ENCODE measurements around the gene SCRN2.
A peak's percentile ranks its signal among the peaks of the same experiment; 100 is the strongest.

The SCRN2 gene

DNA sequence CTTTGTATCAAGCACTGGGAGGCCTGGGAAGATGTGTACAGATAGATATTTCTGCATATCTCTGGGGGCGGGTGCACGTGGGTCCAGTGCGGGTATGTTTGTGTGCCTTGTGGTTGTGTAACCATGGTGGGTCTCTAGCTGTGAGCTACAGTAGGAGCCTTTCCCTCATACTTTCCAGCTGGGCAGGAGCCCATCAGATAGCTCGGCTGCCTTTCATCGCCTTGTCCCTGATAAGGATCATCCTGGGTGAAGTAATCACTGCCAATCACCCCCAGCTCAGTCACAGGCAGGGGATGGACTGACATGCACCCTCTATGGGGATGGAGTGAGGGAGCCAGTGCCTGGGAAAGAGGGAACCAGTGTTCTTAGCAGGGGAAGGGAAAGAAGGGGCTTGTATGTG lies 3.2 kb upstream of the SCRN2 start:
- H3K4me1 ChIP-seq (ENCODE audit: control insufficient read depth, insufficient read depth, low read length, unreplicated experiment) = peaks cover 5% of the 10 kb centered on the region
- H3K79me2 ChIP-seq (ENCODE audit: control insufficient read depth, insufficient read depth, low read length, unreplicated experiment) = no peaks in the 10 kb centered on the region
- H3K27ac ChIP-seq (ENCODE audit: low read depth, low read length) = no peak overlapping the region
- no peak overlapping the region for H2AFZ ChIP-seq (ENCODE audit: low read length, unreplicated experiment)
- H3K4me3 ChIP-seq (ENCODE audit: low read depth, low read length) = no peak overlapping the region
- no peaks in the 10 kb centered on the region for H3K36me3 ChIP-seq (ENCODE audit: insufficient read depth, low read length)
- H3K27me3 ChIP-seq (ENCODE audit: insufficient read depth, low read length) = peaks cover 44% of the 10 kb centered on the region

GRCh38 chr17:47843391-47843730 lies 2.3 kb upstream of the SCRN2 start:
- no peak overlapping the region for H3K4me3 ChIP-seq (ENCODE audit: low read depth, low read length)
- H3K79me2 ChIP-seq (ENCODE audit: control insufficient read depth, insufficient read depth, low read length, unreplicated experiment) = no peaks in the 10 kb centered on the region
- no peak overlapping the region for H2AFZ ChIP-seq (ENCODE audit: low read length, unreplicated experiment)
- peaks cover 5% of the 10 kb centered on the region for H3K4me1 ChIP-seq (ENCODE audit: control insufficient read depth, insufficient read depth, low read length, unreplicated experiment)
- H3K36me3 ChIP-seq (ENCODE audit: insufficient read depth, low read length) = no peaks in the 10 kb centered on the region
- H3K27me3 ChIP-seq (ENCODE audit: insufficient read depth, low read length) = peaks cover 35% of the 10 kb centered on the region
- H3K27ac ChIP-seq (ENCODE audit: low read depth, low read length) = no peak overlapping the region

- peak overlapping the region; percentile 90 for H2AFZ ChIP-seq (ENCODE audit: low read length, unreplicated experiment)
- no peaks in the 10 kb centered on the region; the same call in 1 of the 2 replicates for H3K36me3 ChIP-seq (ENCODE audit: insufficient read depth, low read length)
- H3K4me1 ChIP-seq (ENCODE audit: control insufficient read depth, insufficient read depth, low read length, unreplicated experiment) = peaks cover 15% of the 10 kb centered on the region
- H3K27ac ChIP-seq (ENCODE audit: low read depth, low read length) = no peak overlapping the region
- no peaks in the 10 kb centered on the region for H3K79me2 ChIP-seq (ENCODE audit: control insufficient read depth, insufficient read depth, low read length, unreplicated experiment)
- H3K27me3 ChIP-seq (ENCODE audit: insufficient read depth, low read length) = peaks cover 18% of the 10 kb centered on the region
- peak overlapping the region; percentile 91 for H3K4me3 ChIP-seq (ENCODE audit: low read depth, low read length)
Observed at GRCh38 chr17:47841488-47842291, 617 bp upstream of the SCRN2 start.

GRCh38 chr17:47840001-47840741 lies 902 bp downstream of the SCRN2 start:
- Histone ChIP-seq H3K4me1 (ENCODE audit: control insufficient read depth, insufficient read depth, low read length, unreplicated experiment) (peaks cover 15% of the 10 kb centered on the region), H3K36me3 (ENCODE audit: insufficient read depth, low read length) (no peaks in the 10 kb centered on the region; the same call in 1 of the 2 replicates), H3K79me2 (ENCODE audit: control insufficient read depth, insufficient read depth, low read length, unreplicated experiment) (no peaks in the 10 kb centered on the region), H3K4me3 (ENCODE audit: low read depth, low read length) (peak overlapping the region; percentile 91), H2AFZ (ENCODE audit: low read length, unreplicated experiment) (peak overlapping the region; percentile 96), H3K27me3 (ENCODE audit: insufficient read depth, low read length) (peaks cover 3% of the 10 kb centered on the region), H3K27ac (ENCODE audit: low read depth, low read length) (no peak overlapping the region)

DNA sequence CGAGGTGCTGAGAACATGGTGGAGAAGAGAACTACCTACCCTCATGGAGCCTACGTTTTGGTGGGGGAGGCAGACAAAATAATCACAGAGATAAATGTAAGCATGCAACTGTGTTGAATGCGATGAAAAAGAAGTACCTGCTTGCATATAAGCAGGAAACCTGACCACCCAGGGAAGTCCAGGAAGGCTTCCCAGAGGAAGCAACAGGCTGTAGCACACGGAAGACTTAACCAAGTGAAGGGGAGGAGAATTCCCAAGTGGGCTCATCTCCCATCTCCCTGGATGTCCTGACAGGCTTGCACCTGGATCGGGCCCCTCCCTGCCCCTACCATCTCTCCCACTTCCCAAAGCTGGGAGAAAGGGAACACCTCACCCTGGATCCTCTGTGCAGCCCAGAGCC lies 2.0 kb downstream of the SCRN2 start:
- Histone ChIP-seq H3K27me3 (ENCODE audit: insufficient read depth, low read length) (no peaks in the 10 kb centered on the region), H3K36me3 (ENCODE audit: insufficient read depth, low read length) (no peaks in the 10 kb centered on the region; the same call in 1 of the 2 replicates), H3K79me2 (ENCODE audit: control insufficient read depth, insufficient read depth, low read length, unreplicated experiment) (no peaks in the 10 kb centered on the region), H2AFZ (ENCODE audit: low read length, unreplicated experiment) (no peak overlapping the region), H3K27ac (ENCODE audit: low read depth, low read length) (no peak overlapping the region), H3K4me1 (ENCODE audit: control insufficient read depth, insufficient read depth, low read length, unreplicated experiment) (peaks cover 15% of the 10 kb centered on the region), H3K4me3 (ENCODE audit: low read depth, low read length) (no peak overlapping the region)

- Histone ChIP-seq H3K4me3 (ENCODE audit: low read depth, low read length) (no peak overlapping the region), H3K79me2 (ENCODE audit: control insufficient read depth, insufficient read depth, low read length, unreplicated experiment) (no peaks in the 10 kb centered on the region), H2AFZ (ENCODE audit: low read length, unreplicated experiment) (no peak overlapping the region), H3K36me3 (ENCODE audit: insufficient read depth, low read length) (no peaks in the 10 kb centered on the region; the same call in 1 of the 2 replicates), H3K27ac (ENCODE audit: low read depth, low read length) (no peak overlapping the region), H3K27me3 (ENCODE audit: insufficient read depth, low read length) (no peaks in the 10 kb centered on the region), H3K4me1 (ENCODE audit: control insufficient read depth, insufficient read depth, low read length, unreplicated experiment) (peaks cover 15% of the 10 kb centered on the region)
Observed at GRCh38 chr17:47838636-47839035, 2.4 kb downstream of the SCRN2 start.

- H3K4me1 ChIP-seq (ENCODE audit: control insufficient read depth, insufficient read depth, low read length, unreplicated experiment) = peaks cover 15% of the 10 kb centered on the region
- H3K4me3 ChIP-seq (ENCODE audit: low read depth, low read length) = no peak overlapping the region
- no peaks in the 10 kb centered on the region; the same call in 1 of the 2 replicates for H3K36me3 ChIP-seq (ENCODE audit: insufficient read depth, low read length)
- no peaks in the 10 kb centered on the region for H3K79me2 ChIP-seq (ENCODE audit: control insufficient read depth, insufficient read depth, low read length, unreplicated experiment)
- peak overlapping the region; percentile 4; the same call in 1 of the 2 replicates for H3K27ac ChIP-seq (ENCODE audit: low read depth, low read length)
- no peak overlapping the region for H2AFZ ChIP-seq (ENCODE audit: low read length, unreplicated experiment)
- no peaks in the 10 kb centered on the region for H3K27me3 ChIP-seq (ENCODE audit: insufficient read depth, low read length)
Observed at GRCh38 chr17:47837401-47838039, 3.6 kb downstream of the SCRN2 start.

GRCh38 chr17:47836601-47837000 lies 4.5 kb downstream of the SCRN2 start:
- Histone ChIP-seq H3K27ac (ENCODE audit: low read depth, low read length) (no peak overlapping the region), H3K4me1 (ENCODE audit: control insufficient read depth, insufficient read depth, low read length, unreplicated experiment) (peaks cover 18% of the 10 kb centered on the region)

GRCh38 chr17:47834756-47835155 lies 6.3 kb downstream of the SCRN2 start:
- H3K4me3 ChIP-seq (ENCODE audit: low read depth, low read length) = no peak overlapping the region
- H3K79me2 ChIP-seq (ENCODE audit: control insufficient read depth, insufficient read depth, low read length, unreplicated experiment) = peaks cover 16% of the 10 kb centered on the region
- H3K36me3 ChIP-seq (ENCODE audit: insufficient read depth, low read length) = no peaks in the 10 kb centered on the region; the same call in 1 of the 2 replicates
- H3K27ac ChIP-seq (ENCODE audit: low read depth, low read length) = no peak overlapping the region
- no peak overlapping the region for H2AFZ ChIP-seq (ENCODE audit: low read length, unreplicated experiment)
- no peaks in the 10 kb centered on the region for H3K27me3 ChIP-seq (ENCODE audit: insufficient read depth, low read length)
- peaks cover 25% of the 10 kb centered on the region for H3K4me1 ChIP-seq (ENCODE audit: control insufficient read depth, insufficient read depth, low read length, unreplicated experiment)

More at GRCh38 chr17:47836601-47837000, 4.5 kb downstream of the SCRN2 start:
- Histone ChIP-seq H3K4me3 (ENCODE audit: low read depth, low read length) (no peak overlapping the region), H3K27me3 (ENCODE audit: insufficient read depth, low read length) (no peaks in the 10 kb centered on the region), H3K36me3 (ENCODE audit: insufficient read depth, low read length) (no peaks in the 10 kb centered on the region; the same call in 1 of the 2 replicates), H3K79me2 (ENCODE audit: control insufficient read depth, insufficient read depth, low read length, unreplicated experiment) (no peaks in the 10 kb centered on the region), H2AFZ (ENCODE audit: low read length, unreplicated experiment) (no peak overlapping the region)

DNA sequence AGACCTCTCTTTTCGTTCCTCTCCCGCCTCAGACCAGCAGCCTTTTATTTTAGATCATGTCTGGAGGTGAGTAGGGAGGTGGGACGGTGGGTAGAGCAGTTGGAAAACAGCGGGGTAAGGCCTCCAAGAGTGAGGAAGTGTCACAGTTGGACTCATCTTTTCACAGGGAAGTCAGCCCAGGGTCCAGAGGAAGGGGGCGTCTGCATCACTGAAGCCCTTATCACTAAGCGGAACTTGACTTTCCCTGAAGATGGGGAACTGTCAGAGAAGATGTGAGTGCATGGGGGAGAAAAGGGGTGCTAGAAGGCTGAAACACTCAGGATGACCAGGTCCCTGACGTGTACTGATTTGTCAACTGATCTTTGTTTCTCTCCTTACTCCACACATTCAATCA lies 9.1 kb downstream of the SCRN2 start:
- Histone ChIP-seq H3K4me3 (ENCODE audit: low read depth, low read length) (peak overlapping the region; percentile 84), H3K4me1 (ENCODE audit: control insufficient read depth, insufficient read depth, low read length, unreplicated experiment) (peaks cover 16% of the 10 kb centered on the region), H3K27ac (ENCODE audit: low read depth, low read length) (no peak overlapping the region), H3K27me3 (ENCODE audit: insufficient read depth, low read length) (no peaks in the 10 kb centered on the region), H3K79me2 (ENCODE audit: control insufficient read depth, insufficient read depth, low read length, unreplicated experiment) (peaks cover 23% of the 10 kb centered on the region), H3K36me3 (ENCODE audit: insufficient read depth, low read length) (peaks cover 2% of the 10 kb centered on the region; the same call in 1 of the 2 replicates), H2AFZ (ENCODE audit: low read length, unreplicated experiment) (peak overlapping the region; percentile 100)

Measured in ACC112 (cell line).